Neuronal stem cell (in vitro differentiated cells): ENCODE data around the gene PDZRN4.

Experiments
- DNase-seq: peaks from one replicate; pipeline ENCODE4 v3.0.0-alpha.2; 2013; ENCODE audit warnings: low spot score
- H2AFZ ChIP-seq: one replicate; pipeline ENCODE4 v1.6.1; 2013; ENCODE audit warnings: mild to moderate bottlenecking, low read length, inconsistent platforms
- H2AK5ac ChIP-seq: 2 replicates; pipeline ENCODE4 v1.6.1; 2013; ENCODE audit warnings: low read depth, mild to moderate bottlenecking, inconsistent platforms, low read length, moderate library complexity, mixed read lengths
- H2BK120ac ChIP-seq: 2 replicates; pipeline ENCODE4 v1.6.1; 2013; ENCODE audit warnings: low read depth, mild to moderate bottlenecking, inconsistent platforms, low read length, moderate library complexity, mixed read lengths
- H2BK12ac ChIP-seq: one replicate; pipeline ENCODE4 v1.6.1; 2013; ENCODE audit warnings: low read length, inconsistent platforms
- H2BK15ac ChIP-seq: 2 replicates; pipeline ENCODE4 v1.6.1; 2013; ENCODE audit warnings: mild to moderate bottlenecking, low read length, inconsistent platforms, mixed read lengths
- H2BK5ac ChIP-seq: one replicate; pipeline ENCODE4 v1.6.1; 2013; ENCODE audit warnings: inconsistent platforms, mild to moderate bottlenecking, low read length, moderate library complexity
- H3K14ac ChIP-seq: one replicate; pipeline ENCODE4 v1.6.1; 2013; ENCODE audit warnings: low read length, inconsistent platforms
- H3K18ac ChIP-seq: 2 replicates; pipeline ENCODE4 v1.6.1; 2013; ENCODE audit warnings: low read length, inconsistent platforms
- H3K23ac ChIP-seq: 2 replicates; pipeline ENCODE4 v1.6.1; 2013; ENCODE audit warnings: low read depth, mild to moderate bottlenecking, mixed read lengths, low read length, inconsistent platforms; ENCODE audit not compliant: poor library complexity
- H3K27ac ChIP-seq: replicated peaks from 3 replicates; pipeline ENCODE4 v1.5.1; 2013; ENCODE audit warnings: low read length, inconsistent platforms
- H3K27me3 ChIP-seq, 3 experiments: 2 replicates each; pipeline ENCODE4 v1.6.1; 2013; ENCODE audit warnings: low read length in 3 of 3, mild to moderate bottlenecking in 2 of 3, inconsistent platforms in 1 of 3, low read depth in 1 of 3, mixed read lengths in 1 of 3, moderate library complexity in 1 of 3; ENCODE audit not compliant: control insufficient read depth in 3 of 3, insufficient read depth in 3 of 3
- H3K36me3 ChIP-seq, 2 donors: replicated peaks in 1 of 2; 2 replicates each; pipeline ENCODE4 v1.6.1; 2013; ENCODE audit warnings: low read length in 2 of 2; ENCODE audit not compliant: control insufficient read depth in 2 of 2, insufficient read depth in 2 of 2
- H3K4ac ChIP-seq: 2 replicates; pipeline ENCODE4 v1.6.1; 2013; ENCODE audit warnings: inconsistent platforms, mild to moderate bottlenecking, low read length, moderate library complexity
- H3K4me1 ChIP-seq, 2 donors: 1 replicate in 1 of 2; 2 replicates in 1 of 2; pipeline ENCODE4 v1.6.1; 2013; ENCODE audit warnings: low read length in 2 of 2, low read depth in 1 of 2; ENCODE audit not compliant: control insufficient read depth in 2 of 2, insufficient read depth in 1 of 2
- H3K4me2 ChIP-seq: one replicate; pipeline ENCODE4 v1.6.1; 2013; ENCODE audit warnings: mild to moderate bottlenecking, low read length, inconsistent platforms; ENCODE audit not compliant: insufficient read depth, poor library complexity, severe bottlenecking
- H3K4me3 ChIP-seq, 2 donors: 2 replicates each; pipeline ENCODE4 v1.5.1; 2013; ENCODE audit warnings: low read length in 2 of 2, mild to moderate bottlenecking in 2 of 2, inconsistent platforms in 1 of 2, moderate library complexity in 1 of 2
- H3K79me1 ChIP-seq: one replicate; pipeline ENCODE4 v1.6.1; 2013; ENCODE audit warnings: low read depth, mild to moderate bottlenecking, inconsistent platforms, low read length, moderate library complexity
- H3K9ac ChIP-seq: one replicate; pipeline ENCODE4 v1.6.1; 2013; ENCODE audit warnings: mild to moderate bottlenecking, low read depth, low read length, inconsistent platforms; ENCODE audit not compliant: poor library complexity
- H3K9me3 ChIP-seq, 2 donors: replicated peaks in 1 of 2; 2 replicates each; pipeline versions ENCODE3 to v1.6.1; 2013; ENCODE audit warnings: low read length in 2 of 2, mild to moderate bottlenecking in 2 of 2, inconsistent platforms in 1 of 2, low read depth in 1 of 2, mixed read lengths in 1 of 2, moderate library complexity in 1 of 2; ENCODE audit not compliant: control insufficient read depth in 2 of 2, insufficient read depth in 1 of 2
- H4K8ac ChIP-seq: one replicate; pipeline ENCODE4 v1.6.1; 2013; ENCODE audit warnings: low read depth, mild to moderate bottlenecking, inconsistent platforms, low read length, moderate library complexity
- H4K91ac ChIP-seq: one replicate; pipeline ENCODE4 v1.6.1; 2013; ENCODE audit warnings: low read length, low read depth, mild to moderate bottlenecking, inconsistent platforms; ENCODE audit not compliant: poor library complexity
- WGBS, 2 donors: extraction: QIAGEN DNeasy Blood & Tissue Kit; methylation state at CpG; one replicate each; pipeline ENCODE4 v1.1.7; 2013; ENCODE audit warnings: missing lambda C conversion rate in 2 of 2, mixed read lengths in 1 of 2; ENCODE audit not compliant: insufficient read length in 2 of 2, insufficient replicate concordance in 1 of 2; ENCODE audit errors: extremely low coverage in 2 of 2; 5-methylcytosine and 5-hydroxymethylcytosine counted together

PDZRN4 gene

GRCh38 chr12:41563051-41563450, 374.9 kb downstream of the PDZRN4 start:
- H3K23ac ChIP-seq = no peak overlapping the region
- no peak overlapping the region for H4K8ac ChIP-seq
- no peak overlapping the region for H3K4ac ChIP-seq
- no peak overlapping the region for H3K14ac ChIP-seq
- no peaks in the 10 kb centered on the region for H3K27me3 ChIP-seq
- no peak overlapping the region for H2BK15ac ChIP-seq
- H3K9me3 ChIP-seq = no peaks in the 10 kb centered on the region
- H3K4me2 ChIP-seq = no peak overlapping the region
- H3K36me3 ChIP-seq = no peaks in the 10 kb centered on the region
- no peak overlapping the region for H2BK12ac ChIP-seq
- no peak overlapping the region for H2BK5ac ChIP-seq
- H2AK5ac ChIP-seq = no peak overlapping the region
- no peaks in the 10 kb centered on the region for H3K79me1 ChIP-seq
- peaks cover 0 to 2% of the 10 kb centered on the region in 2 donors for H3K4me1 ChIP-seq
- no peak overlapping the region for H4K91ac ChIP-seq
- WGBS, 2 donors = no CpG with 5 or more reads among the region's 12 CpGs
- no peak overlapping the region for H3K9ac ChIP-seq
- H3K4me3 ChIP-seq = no peak overlapping the region
- H3K27ac ChIP-seq = no peak overlapping the region
- H2AFZ ChIP-seq = no peak overlapping the region
- no peak overlapping the region for H2BK120ac ChIP-seq
- DNase-seq = no peak
- H3K18ac ChIP-seq = no peak overlapping the region

GRCh38 chr12:41564816-41565215, 376.7 kb downstream of the PDZRN4 start:
- Histone ChIP-seq H3K4me1 (peaks cover 0 to 2% of the 10 kb centered on the region in 2 donors), H3K27ac (no peak overlapping the region)

GRCh38 chr12:41566703-41567102, 378.6 kb downstream of the PDZRN4 start:
- no peak overlapping the region for H2BK12ac ChIP-seq
- H3K18ac ChIP-seq = no peak overlapping the region
- WGBS, 2 donors = no CpG with 5 or more reads among the region's 2 CpGs
- DNase-seq = no peak
- no peak overlapping the region for H3K9ac ChIP-seq
- H2BK5ac ChIP-seq = no peak overlapping the region
- H2AK5ac ChIP-seq = no peak overlapping the region
- no peak overlapping the region for H2BK120ac ChIP-seq
- no peak overlapping the region for H2BK15ac ChIP-seq
- peak overlapping the region; percentile 46 for H2AFZ ChIP-seq
- no peaks in the 10 kb centered on the region for H3K79me1 ChIP-seq
- H3K4ac ChIP-seq = no peak overlapping the region
- H4K8ac ChIP-seq = no peak overlapping the region
- no peaks in the 10 kb centered on the region for H3K27me3 ChIP-seq
- no peak overlapping the region for H3K14ac ChIP-seq
- no peak overlapping the region for H3K27ac ChIP-seq
- no peak overlapping the region for H4K91ac ChIP-seq
- no peaks in the 10 kb centered on the region for H3K9me3 ChIP-seq
- no peaks in the 10 kb centered on the region for H3K36me3 ChIP-seq
- H3K23ac ChIP-seq = no peak overlapping the region
- peaks cover 0 to 2% of the 10 kb centered on the region in 2 donors for H3K4me1 ChIP-seq
- H3K4me2 ChIP-seq = no peak overlapping the region
- no peak overlapping the region for H3K4me3 ChIP-seq

More at GRCh38 chr12:41564816-41565215, 376.7 kb downstream of the PDZRN4 start:
- Histone ChIP-seq H3K4me3 (no peak overlapping the region), H3K9me3 (no peaks in the 10 kb centered on the region), H3K79me1 (no peaks in the 10 kb centered on the region), H3K14ac (no peak overlapping the region), H2BK120ac (no peak overlapping the region), H2AFZ (no peak overlapping the region), H3K36me3 (no peaks in the 10 kb centered on the region), H3K4me2 (no peak overlapping the region), H2BK15ac (no peak overlapping the region), H2AK5ac (no peak overlapping the region), H2BK12ac (no peak overlapping the region), H4K91ac (no peak overlapping the region), H3K9ac (no peak overlapping the region), H2BK5ac (no peak overlapping the region), H3K4ac (no peak overlapping the region), H3K27me3 (no peaks in the 10 kb centered on the region), H3K18ac (no peak overlapping the region), H3K23ac (no peak overlapping the region), H4K8ac (no peak overlapping the region)
- no peak for DNase-seq
- no CpG with 5 or more reads among the region's 1 CpG for WGBS, 2 donors

- WGBS, 2 donors = no CpG with 5 or more reads among the region's 17 CpGs
- Histone ChIP-seq H3K36me3 (no peaks in the 10 kb centered on the region), H2BK5ac (no peak overlapping the region), H3K79me1 (no peaks in the 10 kb centered on the region), H4K8ac (no peak overlapping the region), H2AFZ (no peak overlapping the region), H3K23ac (no peak overlapping the region), H3K27me3 (no peaks in the 10 kb centered on the region), H4K91ac (no peak overlapping the region), H3K4me2 (no peak overlapping the region), H2AK5ac (no peak overlapping the region), H3K9me3 (peaks cover 0 to 2% of the 10 kb centered on the region in 2 donors), H3K18ac (no peak overlapping the region), H3K9ac (no peak overlapping the region), H3K4ac (no peak overlapping the region), H2BK12ac (no peak overlapping the region), H3K4me1 (peaks cover 0 to 14% of the 10 kb centered on the region in 2 donors), H3K14ac (no peak overlapping the region), H3K4me3 (no peak overlapping the region), H3K27ac (no peak overlapping the region), H2BK120ac (no peak overlapping the region), H2BK15ac (no peak overlapping the region)
- DNase-seq = no peak
These were observed 385.3 kb downstream of the PDZRN4 start for GRCh38 chr12:41573445-41573844.
